HTERT RPE-1 (cell line): Measurements from ENCODE around the gene WT1.
"Not testable (repeated sequence)": the region's sequence is repeated elsewhere in the genome, so short reads cannot be mapped to it uniquely, and the experiment has no call there.

Experiments
- in situ Hi-C: fragments of 300-500 bp; cut with MboI; formaldehyde crosslinking; loops from 4 replicates; pipeline ENCODE4 v1.14.3; 2020; ENCODE audit warnings: low sequenced_read_pairs

WT1 gene

GRCh38 chr11:32388871-32389770, 46.2 kb downstream of the WT1 start:
- in situ Hi-C loops: no loop called here

- in situ Hi-C loops: no loop called here
These were observed 47.0 kb downstream of the WT1 start for GRCh38 chr11:32388365-32388764.

GRCh38 chr11:32387411-32387810, 47.9 kb downstream of the WT1 start:
- in situ Hi-C loops: no loop called here

- in situ Hi-C loops: no loop called here
These were observed 48.5 kb downstream of the WT1 start for GRCh38 chr11:32386770-32387377.

- in situ Hi-C loops: no loop called here
These were observed 49.3 kb downstream of the WT1 start for GRCh38 chr11:32385998-32386397.

GRCh38 chr11:32382339-32383049, 52.8 kb downstream of the WT1 start:
- in situ Hi-C loops: no loop called here

- in situ Hi-C loops: no loop called here
These were observed 54.2 kb downstream of the WT1 start for GRCh38 chr11:32381179-32381578.

GRCh38 chr11:32379719-32380118, 55.6 kb downstream of the WT1 start:
- in situ Hi-C loops: no loop called here

- in situ Hi-C loops: no loop called here
These were observed 59.5 kb downstream of the WT1 start for GRCh38 chr11:32375826-32376225.

GRCh38 chr11:32374261-32374711, 61.1 kb downstream of the WT1 start:
- in situ Hi-C loops: no loop called here

GRCh38 chr11:32369987-32370386, 65.4 kb downstream of the WT1 start:
- in situ Hi-C loops: not testable (repeated sequence)

- in situ Hi-C loops: no loop called here
These were observed 68.7 kb downstream of the WT1 start for GRCh38 chr11:32366666-32367065.

GRCh38 chr11:32365192-32365591, 70.1 kb downstream of the WT1 start:
- in situ Hi-C loops: no loop called here

GRCh38 chr11:32358729-32359128, 76.6 kb downstream of the WT1 start:
- in situ Hi-C loops: no loop called here

- in situ Hi-C loops: no loop called here
These were observed 81.5 kb downstream of the WT1 start for GRCh38 chr11:32353884-32354283.

- in situ Hi-C loops: no loop called here
These were observed 86.8 kb downstream of the WT1 start for GRCh38 chr11:32348502-32348901.

- in situ Hi-C loops: no loop called here
These were observed 90.4 kb downstream of the WT1 start for GRCh38 chr11:32344946-32345345.

- in situ Hi-C loops: no loop called here
These were observed 91.9 kb downstream of the WT1 start for GRCh38 chr11:32343325-32344008.

- in situ Hi-C loops: no loop called here
These were observed 93.4 kb downstream of the WT1 start for GRCh38 chr11:32341620-32342613.

- in situ Hi-C loops: no loop called here
These were observed 95.2 kb downstream of the WT1 start for GRCh38 chr11:32340181-32340580.
